Fibroblast of the aortic adventitia (primary cell): ENCODE results near the gene ABTB2. TPM values are rescaled to one million over a fixed set of nuclear protein-coding genes. Genes with fewer than 3 reads are reported as not detected.

Experiments used
- DNase-seq: peaks from one replicate; pipeline ENCODE4 v3.0.0-alpha.2; 2010; ENCODE audit warnings: low read depth
- H3K4me3 ChIP-seq: 2 replicates; pipeline ENCODE4 v1.5.1; 2011; ENCODE audit warnings: low read depth, mild to moderate bottlenecking, control low read depth, low read length, moderate library complexity
- CTCF ChIP-seq: IDR thresholded peaks from 2 replicates; pipeline ENCODE4 v1.5.1; 2011; ENCODE audit warnings: mild to moderate bottlenecking, low read length, control low read depth, inconsistent platforms; ENCODE audit not compliant: insufficient read depth
- total RNA-seq: library from RNA; depleted of rRNA; stranded (reverse); fragments of >200 nt; gene quantifications from 2 replicates; pipeline ENCODE4 v1.2.3, GENCODE V29; 2012; ENCODE audit warnings: low replicate concordance

The ABTB2 gene
- total RNA-seq, 1 donor = 1.7 TPM

GRCh38 chr11:34300026-34300925, 57.5 kb downstream of the ABTB2 start:
- no peak for DNase-seq
- TF ChIP-seq CTCF = no peak
- H3K4me3 ChIP-seq = no peak overlapping the region

- H3K4me3 ChIP-seq = no peak overlapping the region
- no peak for DNase-seq
- TF ChIP-seq CTCF = no peak
These were observed 58.4 kb downstream of the ABTB2 start for GRCh38 chr11:34299284-34299972.

- no peak overlapping the region for H3K4me3 ChIP-seq
- TF ChIP-seq CTCF = no peak
- DNase-seq = no peak
These were observed 58.9 kb downstream of the ABTB2 start for GRCh38 chr11:34298871-34299270.

- no peak overlapping the region for H3K4me3 ChIP-seq
- no peak for TF ChIP-seq CTCF
- DNase-seq = no peak
These were observed 61.4 kb downstream of the ABTB2 start for GRCh38 chr11:34296412-34296811.

GRCh38 chr11:34292546-34292945, 65.3 kb downstream of the ABTB2 start:
- no peak for DNase-seq
- no peak for TF ChIP-seq CTCF

GRCh38 chr11:34292111-34292510, 65.7 kb downstream of the ABTB2 start:
- TF ChIP-seq CTCF = no peak
- H3K4me3 ChIP-seq = no peak overlapping the region
- no peak for DNase-seq

More at GRCh38 chr11:34292546-34292945, 65.3 kb downstream of the ABTB2 start:
- no peak overlapping the region for H3K4me3 ChIP-seq
